AG04450 (cell line): ENCODE data around the gene MAP2K3. TPM values are rescaled to one million over a fixed set of nuclear protein-coding genes. Genes with fewer than 3 reads are reported as not detected.

Experiments
- CTCF ChIA-PET: fragments of 300-600, 350-600 bp; formaldehyde crosslinking; extraction: SDS; loops from one replicate; lab custom pipeline; 2022; ENCODE audit warnings: antibody characterized with exemption, inconsistent platforms; lab: Charles Lee
- POLR2A ChIA-PET: fragments of 350-600 bp; formaldehyde crosslinking; extraction: SDS; loops from one replicate; lab custom pipeline; 2021; ENCODE audit warnings: antibody characterized with exemption, inconsistent platforms; lab: Yijun Ruan, JAX
- DNase-seq: peaks from one replicate; pipeline ENCODE4 v3.0.0-alpha.2; 2011; ENCODE audit warnings: low read depth, low spot score
- H3K27ac ChIP-seq: one replicate; pipeline ENCODE4 v1.5.1; 2012; ENCODE audit warnings: low read depth, low read length, control low read depth
- H3K27me3 ChIP-seq: one replicate; pipeline ENCODE4 v1.6.0; 2012; ENCODE audit warnings: low read length; ENCODE audit not compliant: control insufficient read depth, insufficient read depth
- H3K4me3 ChIP-seq: 2 replicates; pipeline ENCODE4 v1.5.1; 2011; ENCODE audit warnings: mild to moderate bottlenecking, low read depth, low read length, control low read depth
- H3K9me3 ChIP-seq: 2 replicates; pipeline ENCODE4 v1.5.1; 2012; ENCODE audit warnings: low read length; ENCODE audit not compliant: control insufficient read depth, insufficient read depth
- polyA plus RNA-seq: library from polyadenylated mRNA; depleted of rRNA; stranded (reverse); fragments of >200 nt; gene quantifications from 2 replicates; pipeline ENCODE4 v1.2.3, GENCODE V29; 2011
- TF ChIP-seq, protein P1 (sequence below): IDR thresholded peaks from 2 replicates; pipeline ENCODE4 v1.5.1; 2011; ENCODE audit warnings: low read depth, low read length, control low read depth, inconsistent platforms

Gene MAP2K3
- polyA plus RNA-seq, 1 experiment, result 13.7 TPM

DNA sequence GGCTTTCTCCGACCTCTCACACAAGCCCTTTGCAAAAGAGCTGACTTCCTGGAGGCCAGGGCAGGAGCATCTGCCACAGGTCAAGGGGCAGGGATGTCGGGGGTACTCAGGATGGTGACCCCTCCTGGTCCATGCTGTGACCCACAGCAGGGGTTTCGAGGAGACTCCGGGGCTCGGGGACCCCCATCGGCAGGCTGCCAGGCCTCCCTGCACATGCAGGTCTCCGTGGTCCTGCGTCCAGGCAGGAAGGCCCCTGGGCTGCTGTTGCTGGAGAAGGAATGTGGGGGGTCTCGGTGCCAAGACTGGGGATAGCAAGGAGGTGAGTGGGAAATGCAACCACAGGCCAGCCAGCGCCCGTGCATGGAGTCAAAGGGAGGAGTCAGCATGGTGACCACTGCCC, 42.9 kb upstream of the MAP2K3 start:
- TF ChIP-seq, protein P1, sequence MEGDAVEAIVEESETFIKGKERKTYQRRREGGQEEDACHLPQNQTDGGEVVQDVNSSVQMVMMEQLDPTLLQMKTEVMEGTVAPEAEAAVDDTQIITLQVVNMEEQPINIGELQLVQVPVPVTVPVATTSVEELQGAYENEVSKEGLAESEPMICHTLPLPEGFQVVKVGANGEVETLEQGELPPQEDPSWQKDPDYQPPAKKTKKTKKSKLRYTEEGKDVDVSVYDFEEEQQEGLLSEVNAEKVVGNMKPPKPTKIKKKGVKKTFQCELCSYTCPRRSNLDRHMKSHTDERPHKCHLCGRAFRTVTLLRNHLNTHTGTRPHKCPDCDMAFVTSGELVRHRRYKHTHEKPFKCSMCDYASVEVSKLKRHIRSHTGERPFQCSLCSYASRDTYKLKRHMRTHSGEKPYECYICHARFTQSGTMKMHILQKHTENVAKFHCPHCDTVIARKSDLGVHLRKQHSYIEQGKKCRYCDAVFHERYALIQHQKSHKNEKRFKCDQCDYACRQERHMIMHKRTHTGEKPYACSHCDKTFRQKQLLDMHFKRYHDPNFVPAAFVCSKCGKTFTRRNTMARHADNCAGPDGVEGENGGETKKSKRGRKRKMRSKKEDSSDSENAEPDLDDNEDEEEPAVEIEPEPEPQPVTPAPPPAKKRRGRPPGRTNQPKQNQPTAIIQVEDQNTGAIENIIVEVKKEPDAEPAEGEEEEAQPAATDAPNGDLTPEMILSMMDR, result no peak
- POLR2A ChIA-PET, result no interaction called here
- H3K9me3 ChIP-seq, result no peaks in the 10 kb centered on the region; the same call in 1 of the 2 replicates

DNA sequence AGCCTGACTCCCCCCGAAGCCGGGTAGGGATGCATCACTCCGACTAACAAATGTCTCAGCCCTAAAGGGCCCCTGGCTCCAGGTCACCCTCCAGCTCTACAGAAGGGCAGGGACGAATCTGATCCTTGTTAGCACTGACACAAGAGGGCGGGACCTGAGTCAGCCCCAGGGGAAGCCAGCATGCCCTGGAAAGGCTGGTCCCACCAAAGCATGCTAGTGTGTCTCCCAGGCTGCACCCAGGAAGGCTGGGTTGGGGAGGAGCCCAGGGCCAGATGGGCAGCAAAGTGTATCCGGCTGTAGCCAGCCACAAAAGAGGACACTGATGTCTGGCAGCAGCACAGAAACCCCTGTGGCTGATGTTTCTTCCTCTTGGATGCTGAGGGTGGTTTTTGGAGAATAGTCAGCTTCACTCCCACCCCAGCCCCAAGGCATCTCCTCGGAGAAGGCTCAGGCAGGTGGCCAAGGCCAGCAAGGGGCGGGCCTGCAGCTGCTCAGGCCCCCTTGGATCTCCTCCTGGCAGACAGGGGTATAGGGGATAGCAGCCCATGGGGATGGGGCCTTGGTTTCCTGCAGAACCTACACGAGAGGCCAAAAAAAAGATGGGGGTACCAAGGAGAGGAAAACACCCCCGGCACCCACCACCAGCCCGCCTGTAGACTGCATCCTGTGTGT, 42.3 kb upstream of the MAP2K3 start:
- DNase-seq, result no peak
- peaks cover 6% of the 10 kb centered on the region for H3K27me3 ChIP-seq
- POLR2A ChIA-PET, result no interaction called here
- TF ChIP-seq, protein P1, result no peak
- CTCF ChIA-PET, result no interaction called here
- no peak overlapping the region for H3K27ac ChIP-seq
- no peak overlapping the region for H3K4me3 ChIP-seq
- no peaks in the 10 kb centered on the region; the same call in 1 of the 2 replicates for H3K9me3 ChIP-seq

More for the DNA sequence above, 42.9 kb upstream of the MAP2K3 start:
- DNase-seq, result no peak
- H3K27me3 ChIP-seq, result peaks cover 6% of the 10 kb centered on the region
- H3K4me3 ChIP-seq, result no peak overlapping the region
- CTCF ChIA-PET, result no interaction called here
- H3K27ac ChIP-seq, result no peak overlapping the region

GRCh38 chr17:21242780-21243515, 41.6 kb upstream of the MAP2K3 start:
- ChIA-PET POLR2A (no interaction called here), CTCF (no interaction called here)
- DNase-seq, result no peak
- TF ChIP-seq, protein P1, result no peak
- Histone ChIP-seq H3K27ac (no peak overlapping the region), H3K9me3 (no peaks in the 10 kb centered on the region; the same call in 1 of the 2 replicates), H3K27me3 (peaks cover 3% of the 10 kb centered on the region), H3K4me3 (no peak overlapping the region)

DNA sequence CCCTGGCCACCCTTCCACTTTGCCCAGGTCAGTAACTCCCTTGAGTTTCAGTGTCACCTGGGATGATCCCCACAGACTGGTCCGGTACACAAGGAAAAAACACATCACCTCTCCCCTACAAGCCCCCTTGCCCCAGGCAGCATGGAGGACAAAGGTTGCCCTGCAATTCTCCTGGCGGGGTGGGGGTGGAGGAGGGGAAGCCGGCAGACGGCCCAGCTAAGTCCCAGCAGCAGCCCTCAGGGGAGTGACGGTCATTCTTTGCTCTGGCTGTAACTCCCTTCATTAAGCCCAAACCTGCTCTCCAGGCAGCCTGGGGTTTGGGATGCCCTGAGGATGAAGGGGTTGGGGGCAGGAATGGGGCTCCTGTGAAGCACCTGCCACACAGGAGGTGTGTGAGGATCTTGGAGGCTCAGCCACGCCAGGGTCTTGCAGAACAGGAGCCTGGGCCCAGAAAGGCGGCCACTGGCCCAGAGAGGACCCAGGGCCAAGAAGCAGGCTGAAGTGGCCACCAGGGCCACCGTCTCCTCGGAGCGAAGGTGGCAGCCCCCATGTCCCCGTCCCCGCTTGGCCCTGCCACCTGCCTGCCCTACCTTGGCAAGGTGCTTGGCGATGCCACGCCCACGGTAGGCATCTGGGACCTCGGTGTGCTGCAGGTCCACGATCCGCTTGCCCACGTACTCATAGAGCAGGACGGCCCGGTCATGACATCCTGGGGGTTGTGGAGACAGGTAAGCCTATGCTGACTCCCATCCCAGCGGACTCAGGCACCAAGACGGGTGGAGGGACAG, 40.8 kb upstream of the MAP2K3 start:
- no peak for DNase-seq
- TF ChIP-seq, protein P1, result no peak
- ChIA-PET CTCF (no interaction called here), POLR2A (no interaction called here)
- no peak overlapping the region for H3K4me3 ChIP-seq
- no peak overlapping the region for H3K27ac ChIP-seq
- H3K9me3 ChIP-seq, result no peaks in the 10 kb centered on the region; the same call in 1 of the 2 replicates
- H3K27me3 ChIP-seq, result no peaks in the 10 kb centered on the region
